ENCODE measurements around the gene MAP2K5. TPM values are rescaled to one million over a fixed set of nuclear protein-coding genes. Genes with fewer than 3 reads are reported as not detected.

Gene MAP2K5
- total and polyA plus RNA-seq, 8 donors = 13.5 to 25.0 (median 20.8) TPM

GRCh38 chr15:67843571-67844387 lies 301.3 kb downstream of the MAP2K5 start:
- DNase-seq = no peak
- ATAC-seq = peak; percentile 48

GRCh38 chr15:67845974-67846373 lies 303.5 kb downstream of the MAP2K5 start:
- Histone ChIP-seq H3K36me3 (no peaks in the 10 kb centered on the region), H3K27me3 (no peaks in the 10 kb centered on the region), H3K9me3 (no peaks in the 10 kb centered on the region)

More at GRCh38 chr15:67843571-67844387, 301.3 kb downstream of the MAP2K5 start:
- Histone ChIP-seq H3K27ac (peak overlapping the region in 1 of 2 donors; percentile 62), H3K4me1 (peaks cover under 1 to 16% of the 10 kb centered on the region in 2 donors), H3K9me3 (no peaks in the 10 kb centered on the region), H3K4me3 (no peak overlapping the region), H3K36me3 (no peaks in the 10 kb centered on the region), H3K27me3 (no peaks in the 10 kb centered on the region)
- intact Hi-C loops (cut with DNase I) = no loop called here
- no peak for TF ChIP-seq CTCF (IDR thresholded peaks at IDR 0.05)

GRCh38 chr15:67849538-67849937 lies 307.0 kb downstream of the MAP2K5 start:
- H3K27ac ChIP-seq = no peak overlapping the region
- DNase-seq (no peak), ATAC-seq (no peak)
- H3K36me3 ChIP-seq = no peaks in the 10 kb centered on the region
- H3K4me1 ChIP-seq = peaks cover 0 to 9% of the 10 kb centered on the region in 2 donors
- intact Hi-C loops (cut with DNase I) = no loop called here
- TF ChIP-seq CTCF (IDR thresholded peaks at IDR 0.05) = no peak
- no peak overlapping the region for H3K4me3 ChIP-seq
- no peaks in the 10 kb centered on the region for H3K9me3 ChIP-seq
- no peaks in the 10 kb centered on the region for H3K27me3 ChIP-seq

More at GRCh38 chr15:67845974-67846373, 303.5 kb downstream of the MAP2K5 start:
- H3K4me3 ChIP-seq = no peak overlapping the region
- DNase-seq (no peak), ATAC-seq (no peak)
- H3K4me1 ChIP-seq = peaks cover 0 to 16% of the 10 kb centered on the region in 2 donors
- intact Hi-C loops (cut with DNase I) = no loop called here
- TF ChIP-seq CTCF (IDR thresholded peaks at IDR 0.05) = no peak
- H3K27ac ChIP-seq = no peak overlapping the region

GRCh38 chr15:67850336-67850735 lies 307.8 kb downstream of the MAP2K5 start:
- intact Hi-C loops (cut with DNase I) = no loop called here
- no peak for ATAC-seq

More at GRCh38 chr15:67850336-67850735, 307.8 kb downstream of the MAP2K5 start:
- no peak overlapping the region for H3K4me3 ChIP-seq
- H3K27ac ChIP-seq = peak overlapping the region in 1 of 2 donors; percentile 85
- no peaks in the 10 kb centered on the region for H3K9me3 ChIP-seq
- no peak for TF ChIP-seq CTCF (IDR thresholded peaks at IDR 0.05)
- no peak for DNase-seq
- H3K36me3 ChIP-seq = no peaks in the 10 kb centered on the region
- no peaks in the 10 kb centered on the region for H3K27me3 ChIP-seq
- peaks cover 0 to 9% of the 10 kb centered on the region in 2 donors for H3K4me1 ChIP-seq

All from left lung (tissue), 10 donors.